Activated CD8-positive, alpha-beta T cell treated with anti-CD3 and anti-CD28 coated beads, Interleukin-2, amount 10 ng/mL, durations not matched to agents 7 days and 5 days (primary cell): ENCODE data around the gene KDM6B. TPM values are rescaled to one million over a fixed set of nuclear protein-coding genes. Genes with fewer than 3 reads are reported as not detected.
"Not testable (repeated sequence)": the region's sequence is repeated elsewhere in the genome, so short reads cannot be mapped to it uniquely, and the experiment has no call there.

Experiments used
- ATAC-seq: fragments of 150-1000 bp; cut with Tn5 transposase; one replicate; pipeline ENCODE4 v1.10.0; 2021; ENCODE audit warnings: moderate library complexity
- CTCF ChIA-PET: fragments of 350-600 bp; sonication (Branson Sonifier 250); formaldehyde crosslinking; loops from one replicate; lab custom pipeline; 2021; ENCODE audit warnings: antibody characterized with exemption; lab: Charles Lee
- POLR2A ChIA-PET: fragments of 350-600 bp; sonication (Branson Sonifier 250); formaldehyde crosslinking; loops from one replicate; lab custom pipeline; 2021; ENCODE audit warnings: antibody characterized with exemption; lab: Charles Lee
- DNase-seq: peaks from one replicate; pipeline ENCODE4 v3.0.0-alpha.2; 2020
- H3K27ac Mint-ChIP-seq: one replicate; pipeline ENCODE4 v1.8.0; 2021; ENCODE audit warnings: mild to moderate bottlenecking, mixed read lengths
- H3K27me3 Mint-ChIP-seq: one replicate; pipeline ENCODE4 v1.8.0; 2021; ENCODE audit warnings: low read depth, mixed read lengths
- H3K36me3 Mint-ChIP-seq: one replicate; pipeline ENCODE4 v1.8.0; 2021; ENCODE audit warnings: low read depth, mixed read lengths
- H3K4me1 Mint-ChIP-seq: one replicate; pipeline ENCODE4 v1.8.0; 2021; ENCODE audit warnings: low read depth, mixed read lengths
- H3K4me3 Mint-ChIP-seq: one replicate; pipeline ENCODE4 v1.8.0; 2021; ENCODE audit warnings: mild to moderate bottlenecking, mixed read lengths
- H3K9me3 Mint-ChIP-seq: one replicate; pipeline ENCODE4 v1.8.0; 2022; ENCODE audit warnings: mixed read lengths; ENCODE audit not compliant: insufficient read depth
- total RNA-seq, 2 experiments: library from RNA; stranded (reverse); gene quantifications; one replicate each; pipeline ENCODE4 v1.2.3, GENCODE V29; 2021

Gene KDM6B
- total RNA-seq, 2 experiments from 2014 or later: 12.4 to 12.6 TPM

GRCh38 chr17:7809791-7810343, 24.1 kb upstream of the KDM6B start:
- CTCF ChIA-PET, H3K9me3 Mint-ChIP-seq: not testable (repeated sequence)

DNA sequence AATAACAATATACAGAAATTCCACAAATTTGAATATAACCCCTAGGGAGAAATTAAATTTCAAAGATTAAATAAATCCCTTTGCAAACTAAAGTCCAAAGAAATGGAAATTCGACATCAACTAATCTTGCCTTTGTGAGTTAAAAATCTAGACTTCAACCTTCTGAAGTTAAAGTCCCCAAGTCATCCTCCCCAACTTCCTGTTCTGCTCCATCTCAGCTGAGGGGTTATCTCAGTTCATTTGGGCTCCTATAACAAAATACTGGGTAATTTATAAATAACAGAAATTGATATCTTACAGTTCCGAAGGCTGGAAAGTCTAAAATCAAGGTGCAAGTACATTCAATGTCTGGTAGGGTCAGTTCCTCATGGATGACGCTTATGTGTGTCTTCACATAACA, 22.8 kb upstream of the KDM6B start:
- CTCF ChIA-PET: interaction anchor here (1.1 kb wide), 1 partner anchor 230 kb away, joined by 3 read pairs; no protein-coding TSS in a partner anchor
- Mint-ChIP-seq H3K4me3 (no peak overlapping the region), H3K36me3 (no peaks in the 10 kb centered on the region)

More at GRCh38 chr17:7809791-7810343, 24.1 kb upstream of the KDM6B start:
- H3K27me3 Mint-ChIP-seq, DNase-seq, H3K4me1 Mint-ChIP-seq, H3K36me3 Mint-ChIP-seq, H3K4me3 Mint-ChIP-seq, ATAC-seq, POLR2A ChIA-PET, H3K27ac Mint-ChIP-seq: not testable (repeated sequence)

DNA sequence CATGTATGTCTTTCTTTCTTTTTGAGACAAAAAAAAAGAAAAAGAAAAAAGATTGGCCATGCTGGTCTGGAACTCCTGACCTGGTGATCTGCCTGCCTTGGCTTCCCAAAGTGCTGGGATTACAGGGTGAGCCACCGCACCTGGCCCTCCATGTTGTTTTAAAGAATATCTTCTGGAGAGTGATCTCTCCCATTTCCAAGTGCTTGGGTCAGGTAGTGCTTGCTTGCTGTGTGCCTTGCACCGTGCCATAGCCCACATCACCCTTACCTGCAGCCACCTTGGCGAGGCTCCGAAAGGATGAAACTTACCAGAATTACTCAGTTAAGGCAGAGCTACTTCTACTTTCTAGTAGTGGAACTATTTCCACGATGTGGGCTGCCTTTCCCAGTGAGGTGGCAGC, 19.0 kb upstream of the KDM6B start:
- H3K27me3 Mint-ChIP-seq: no peaks in the 10 kb centered on the region
- CTCF ChIA-PET: no interaction called here
- no peak overlapping the region for H3K27ac Mint-ChIP-seq
- no peak overlapping the region for H3K4me3 Mint-ChIP-seq
- H3K9me3 Mint-ChIP-seq: no peaks in the 10 kb centered on the region
- H3K4me1 Mint-ChIP-seq: no peaks in the 10 kb centered on the region
- ATAC-seq (no peak), DNase-seq (no peak)
- POLR2A ChIA-PET: interaction anchor here (0.7 kb wide), 1 partner anchor 96 kb away, joined by 3 read pairs; no protein-coding TSS in a partner anchor
- H3K36me3 Mint-ChIP-seq: no peaks in the 10 kb centered on the region

More for the DNA sequence above, 22.8 kb upstream of the KDM6B start:
- Mint-ChIP-seq H3K4me1 (no peaks in the 10 kb centered on the region), H3K27ac (no peak overlapping the region), H3K27me3 (peaks cover 5% of the 10 kb centered on the region), H3K9me3 (no peaks in the 10 kb centered on the region)
- ATAC-seq (no peak), DNase-seq (no peak)
- POLR2A ChIA-PET: no interaction called here

GRCh38 chr17:7816926-7817642, 16.9 kb upstream of the KDM6B start:
- Mint-ChIP-seq H3K36me3 (no peaks in the 10 kb centered on the region), H3K9me3 (no peaks in the 10 kb centered on the region), H3K27me3 (no peaks in the 10 kb centered on the region), H3K4me1 (no peaks in the 10 kb centered on the region), H3K4me3 (no peak overlapping the region), H3K27ac (no peak overlapping the region)
- ATAC-seq (no peak), DNase-seq (no peak)
- POLR2A ChIA-PET: interaction anchor here (0.9 kb wide), 1 partner anchor 16 kb away, joined by 3 read pairs; no protein-coding TSS in a partner anchor
- CTCF ChIA-PET: interaction anchor here (1.2 to 2.1 kb wide), 4 partner anchors 17 to 241 kb away, joined by 3 to 7 read pairs (median 4); partner anchors contain the start of gene KDM6B

GRCh38 chr17:7817643-7817964, 16.4 kb upstream of the KDM6B start:
- ChIA-PET POLR2A (no interaction called here), CTCF (interaction anchor here (2.0 to 2.1 kb wide), 2 partner anchors 17 to 240 kb away, joined by 7 to 8 read pairs; partner anchors contain the start of gene KDM6B)
- Mint-ChIP-seq H3K27ac (no peak overlapping the region), H3K27me3 (no peaks in the 10 kb centered on the region), H3K4me1 (no peaks in the 10 kb centered on the region), H3K9me3 (no peaks in the 10 kb centered on the region), H3K36me3 (no peaks in the 10 kb centered on the region), H3K4me3 (no peak overlapping the region)
- ATAC-seq (no peak), DNase-seq (no peak)

- ChIA-PET POLR2A (no interaction called here), CTCF (interaction anchor here (1.5 to 2.5 kb wide), 4 partner anchors 17 to 240 kb away, joined by 3 to 10 read pairs (median 6); no protein-coding TSS in a partner anchor)
- DNase-seq: no peak
Observed at GRCh38 chr17:7818026-7818425, 16.0 kb upstream of the KDM6B start.

GRCh38 chr17:7818746-7819645, 15.0 kb upstream of the KDM6B start:
- DNase-seq (no peak), ATAC-seq (no peak)
- Mint-ChIP-seq H3K27ac (no peak overlapping the region), H3K27me3 (peaks cover 2% of the 10 kb centered on the region), H3K4me1 (no peaks in the 10 kb centered on the region), H3K4me3 (no peak overlapping the region), H3K9me3 (no peaks in the 10 kb centered on the region), H3K36me3 (no peaks in the 10 kb centered on the region)
- CTCF ChIA-PET: interaction anchor here (0.9 to 2.5 kb wide), 6 partner anchors 16 to 239 kb away, joined by 3 to 10 read pairs (median 4); no protein-coding TSS in a partner anchor
- POLR2A ChIA-PET: no interaction called here

More at GRCh38 chr17:7818026-7818425, 16.0 kb upstream of the KDM6B start:
- Mint-ChIP-seq H3K27ac (peak overlapping the region; percentile 15), H3K36me3 (no peaks in the 10 kb centered on the region), H3K27me3 (no peaks in the 10 kb centered on the region), H3K4me3 (no peak overlapping the region), H3K9me3 (no peaks in the 10 kb centered on the region), H3K4me1 (no peaks in the 10 kb centered on the region)
- ATAC-seq: no peak

DNA sequence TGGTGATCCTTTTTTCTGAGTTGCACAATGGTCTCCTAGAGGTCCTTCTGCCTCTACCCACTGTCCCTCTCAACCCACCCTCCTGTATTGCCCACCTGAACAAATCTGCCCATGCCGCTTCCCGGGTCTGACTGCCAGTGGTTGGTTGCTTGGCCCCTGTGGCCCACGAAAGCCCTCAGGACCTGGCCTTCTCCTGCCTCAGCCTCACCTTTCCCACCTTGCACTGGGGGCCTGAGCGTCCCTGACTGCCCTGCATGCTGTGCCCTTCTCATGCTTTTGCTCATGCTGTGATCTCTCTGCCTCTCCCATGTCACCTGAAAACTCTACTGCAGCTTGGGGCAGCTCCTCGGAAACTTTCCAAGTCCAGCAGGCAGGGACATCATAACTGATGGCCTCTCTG, 13.8 kb upstream of the KDM6B start:
- ChIA-PET CTCF (interaction anchor here (1.1 to 2.5 kb wide), 4 partner anchors 15 to 169 kb away, joined by 3 to 10 read pairs (median 6); no protein-coding TSS in a partner anchor), POLR2A (no interaction called here)
- no peaks in the 10 kb centered on the region for H3K9me3 Mint-ChIP-seq
- DNase-seq: no peak
- peaks cover 2% of the 10 kb centered on the region for H3K27me3 Mint-ChIP-seq
- ATAC-seq: no peak
- no peak overlapping the region for H3K27ac Mint-ChIP-seq
- H3K4me3 Mint-ChIP-seq: no peak overlapping the region
- H3K36me3 Mint-ChIP-seq: no peaks in the 10 kb centered on the region
- H3K4me1 Mint-ChIP-seq: no peaks in the 10 kb centered on the region

GRCh38 chr17:7822126-7822525, 11.9 kb upstream of the KDM6B start:
- Mint-ChIP-seq H3K9me3 (no peaks in the 10 kb centered on the region), H3K27me3 (peaks cover 5% of the 10 kb centered on the region), H3K4me1 (no peaks in the 10 kb centered on the region), H3K36me3 (no peaks in the 10 kb centered on the region), H3K27ac (no peak overlapping the region), H3K4me3 (no peak overlapping the region)
- ChIA-PET CTCF (interaction anchor here (0.6 to 4.5 kb wide), 6 partner anchors 9 to 220 kb away, joined by 3 to 52 read pairs (median 9); partner anchors contain the start of genes KDM6B and TP53), POLR2A (no interaction called here)
- ATAC-seq (no peak), DNase-seq (no peak)

- Mint-ChIP-seq H3K36me3 (no peaks in the 10 kb centered on the region), H3K4me1 (no peaks in the 10 kb centered on the region), H3K4me3 (no peak overlapping the region), H3K27ac (no peak overlapping the region), H3K9me3 (no peaks in the 10 kb centered on the region), H3K27me3 (peaks cover 10% of the 10 kb centered on the region)
- ChIA-PET POLR2A (no interaction called here), CTCF (interaction anchor here (0.9 to 4.5 kb wide), 8 partner anchors 11 to 218 kb away, joined by 3 to 52 read pairs (median 8); partner anchors contain the start of genes CNTROB, KDM6B and NAA38)
- ATAC-seq (no peak), DNase-seq (no peak)
Observed at GRCh38 chr17:7823581-7824001, 10.4 kb upstream of the KDM6B start.
